ENCODE data around the gene CHRM2. TPM values are rescaled to one million over a fixed set of nuclear protein-coding genes. Genes with fewer than 3 reads are reported as not detected.
A peak's percentile ranks its signal among the peaks of the same experiment; 100 is the strongest.

Gene CHRM2
- total and polyA plus RNA-seq, 2 of the 4 experiments (the other 2 are of a cell fraction): 79.3 to 184 TPM

DNA sequence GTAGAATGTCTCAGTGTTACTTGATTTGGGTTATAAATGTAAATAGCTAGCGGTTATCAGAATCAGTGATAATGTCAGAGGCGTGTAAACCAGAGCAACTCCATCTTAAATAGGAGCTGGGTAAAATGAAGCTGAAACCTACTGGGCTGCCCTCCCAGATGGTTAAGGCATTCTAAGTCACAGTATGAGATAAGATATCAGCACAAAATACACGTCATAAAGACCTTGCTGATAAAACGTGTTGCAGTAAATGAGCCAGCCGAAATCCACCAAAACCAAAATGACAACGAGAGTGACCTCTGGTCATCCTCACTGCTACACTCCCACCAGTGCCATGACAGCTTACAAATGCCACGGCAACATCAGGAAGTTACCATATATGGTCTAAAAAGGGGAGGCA is 172.3 kb downstream of the CHRM2 start:
- 60% methylated on average over 1 of the region's 7 CpGs; no CpG with 5 or more reads in 1 of the 2 experiments for WGBS, 2 experiments (ENCODE audit: extremely low coverage in 2 of 2, insufficient read length in 1 of 2)
- intact Hi-C loops (cut with micrococcal nuclease): no loop called here

More for the DNA sequence above, 172.3 kb downstream of the CHRM2 start:
- Histone ChIP-seq H3K4me3 (ENCODE audit: insufficient read depth, low read depth, low read length) (no peak overlapping the region), H3K14ac (replicated peaks; ENCODE audit: low read depth, low read length) (no peak overlapping the region), H3K9ac (ENCODE audit: low read depth, low read length) (no peak overlapping the region), H3K4me1 (ENCODE audit: control insufficient read depth, insufficient read depth, low read length) (no peaks in the 10 kb centered on the region; the same call in 1 of the 2 replicates), H3K9me1 (ENCODE audit: insufficient read depth, low read length) (no peaks in the 10 kb centered on the region), H2AK5ac (ENCODE audit: low read depth, low read length) (peak overlapping the region; percentile 5; the same call in 1 of the 2 replicates), H2AFZ (replicated peaks; ENCODE audit: low read length, poor library complexity) (no peak overlapping the region), H2BK15ac (ENCODE audit: low read depth, low read length) (no peak overlapping the region), H3K9me3 (ENCODE audit: control insufficient read depth, insufficient read depth, low read length) (no peaks in the 10 kb centered on the region), H4K5ac (ENCODE audit: low read depth, low read length) (no peak overlapping the region), H4K8ac (ENCODE audit: low read depth in 2 of 2, low read length in 2 of 2) (no peak overlapping the region), H3K4me2 (ENCODE audit: low read depth, low read length) (no peak overlapping the region), H3K4ac (ENCODE audit: low read depth, low read length) (no peak overlapping the region), H2BK20ac (ENCODE audit: low read depth, low read length) (peak overlapping the region; percentile 26; the same call in 1 of the 2 replicates), H3K23ac (ENCODE audit: low read depth, low read length) (no peak overlapping the region), H2BK120ac (ENCODE audit: low read depth, low read length) (no peak overlapping the region), H2BK5ac (ENCODE audit: low read depth, low read length, poor library complexity, severe bottlenecking) (no peak overlapping the region), H3K56ac (ENCODE audit: extremely low read depth, insufficient read depth, low read length) (no peak overlapping the region), H3K36me3 (ENCODE audit: control insufficient read depth, insufficient read depth, low read length) (no peaks in the 10 kb centered on the region), H2AK9ac (replicated peaks; ENCODE audit: low read depth, low read length, poor library complexity) (no peak overlapping the region), H4K91ac (ENCODE audit: insufficient read depth, low read depth, low read length) (no peak overlapping the region), H3K27me3 (ENCODE audit: control insufficient read depth, insufficient read depth, low read length) (no peaks in the 10 kb centered on the region), H4K20me1 (ENCODE audit: insufficient read depth, low read length) (no peaks in the 10 kb centered on the region), H3K18ac (ENCODE audit: low read depth, low read length) (no peak overlapping the region), H3K79me1 (ENCODE audit: low read depth in 1 of 2, low read length in 2 of 2) (no peaks in the 10 kb centered on the region), H3K27ac (ENCODE audit: insufficient read depth, low read length) (no peak overlapping the region)
- ChIA-PET POLR2A (ENCODE audit: unreplicated experiment) (no interaction called here), CTCF (no interaction called here)
- in situ Hi-C loops (cut with MboI; ENCODE audit: low sequenced_read_pairs): no loop called here
- ATAC-seq (ENCODE audit: low read depth) (no peak), DNase-seq (no peak)
- dilution Hi-C loops (cut with HindIII; ENCODE audit: low sequenced_read_pairs, unreplicated experiment): no loop called here
- TF ChIP-seq RCOR1 (IDR thresholded peaks at IDR 0.05; ENCODE audit: insufficient replicate concordance, low read length): no peak
- no peak for TF ChIP-seq RAD21 (IDR thresholded peaks at IDR 0.05; ENCODE audit: low read length)
- TF ChIP-seq MAFK (IDR thresholded peaks at IDR 0.05; ENCODE audit: low read depth, low read length): no peak
- no peak for TF ChIP-seq MAZ (IDR thresholded peaks at IDR 0.05; ENCODE audit: borderline replicate concordance, low read depth, low read length)
- TF ChIP-seq POLR2A (IDR thresholded peaks at IDR 0.05; ENCODE audit: low read depth, low read length): no peak
- no peak for TF ChIP-seq BHLHE40 (IDR thresholded peaks at IDR 0.05; ENCODE audit: low read depth, low read length)
- TF ChIP-seq CHD1 (IDR thresholded peaks at IDR 0.05; ENCODE audit: low read depth, low read length): no peak
- no peak for TF ChIP-seq MXI1 (IDR thresholded peaks at IDR 0.05; ENCODE audit: borderline replicate concordance, low read depth, low read length)
- TF ChIP-seq SMC3 (IDR thresholded peaks at IDR 0.05; ENCODE audit: low read depth, low read length): no peak
- no TSS peak for BruUV-seq (replicated peaks)
